GM21360 (cell line): ENCODE data around the gene PLA2G3.
"Not testable (repeated sequence)": the region's sequence is repeated elsewhere in the genome, so short reads cannot be mapped to it uniquely, and the experiment has no call there.

Experiments
- ATAC-seq: cut with Tn5 transposase; IDR thresholded peaks from one replicate; pipeline ENCODE4 v1.9.1; 2021; ENCODE audit warnings: mild to moderate bottlenecking, moderate library complexity; ENCODE audit not compliant: unreplicated experiment

Gene PLA2G3, protein sequence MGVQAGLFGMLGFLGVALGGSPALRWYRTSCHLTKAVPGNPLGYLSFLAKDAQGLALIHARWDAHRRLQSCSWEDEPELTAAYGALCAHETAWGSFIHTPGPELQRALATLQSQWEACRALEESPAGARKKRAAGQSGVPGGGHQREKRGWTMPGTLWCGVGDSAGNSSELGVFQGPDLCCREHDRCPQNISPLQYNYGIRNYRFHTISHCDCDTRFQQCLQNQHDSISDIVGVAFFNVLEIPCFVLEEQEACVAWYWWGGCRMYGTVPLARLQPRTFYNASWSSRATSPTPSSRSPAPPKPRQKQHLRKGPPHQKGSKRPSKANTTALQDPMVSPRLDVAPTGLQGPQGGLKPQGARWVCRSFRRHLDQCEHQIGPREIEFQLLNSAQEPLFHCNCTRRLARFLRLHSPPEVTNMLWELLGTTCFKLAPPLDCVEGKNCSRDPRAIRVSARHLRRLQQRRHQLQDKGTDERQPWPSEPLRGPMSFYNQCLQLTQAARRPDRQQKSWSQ

DNA sequence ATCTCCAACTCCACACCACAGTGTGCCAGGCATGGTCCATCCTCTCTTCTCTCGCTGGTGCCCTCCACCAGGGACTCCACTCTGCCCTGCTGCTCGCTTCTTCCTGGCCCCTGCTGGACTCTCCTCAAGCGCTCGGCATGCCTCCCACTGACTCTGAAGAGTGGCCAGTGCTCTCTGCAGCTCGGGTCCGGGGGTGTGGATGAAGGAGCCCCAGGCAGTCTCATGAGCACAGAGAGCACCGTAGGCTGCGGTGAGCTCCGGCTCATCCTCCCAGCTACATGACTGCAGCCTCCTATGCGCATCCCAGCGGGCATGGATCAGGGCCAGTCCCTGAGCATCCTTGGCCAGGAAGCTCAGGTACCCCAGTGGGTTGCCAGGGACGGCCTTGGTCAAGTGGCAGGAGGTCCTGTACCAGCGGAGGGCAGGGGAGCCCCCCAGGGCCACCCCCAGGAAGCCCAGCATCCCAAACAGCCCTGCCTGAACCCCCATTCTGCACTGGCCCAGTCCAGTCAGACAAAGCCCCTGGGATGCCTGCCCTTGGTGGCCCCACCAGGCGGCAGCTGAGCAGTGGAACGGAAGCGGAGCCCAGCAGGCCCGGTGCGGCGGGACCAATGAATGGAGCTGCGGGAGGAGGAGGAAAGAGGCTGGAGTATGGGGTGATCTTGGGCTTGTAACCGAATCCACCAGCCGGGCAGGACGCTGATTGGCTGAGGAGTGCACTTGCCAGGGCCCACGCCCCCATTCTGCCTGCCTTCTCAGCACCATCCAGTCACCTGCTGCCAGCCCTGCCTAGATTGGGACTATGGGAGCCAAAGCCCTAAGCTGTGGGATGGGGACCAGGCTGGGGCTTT lies at the start of gene PLA2G3:
TSS of gene PLA2G3 (minus strand) at position 643 of the 851 bp plus-strand sequence. CDS start at position 489, 154 bp downstream.
- ATAC-seq, result no peak

DNA sequence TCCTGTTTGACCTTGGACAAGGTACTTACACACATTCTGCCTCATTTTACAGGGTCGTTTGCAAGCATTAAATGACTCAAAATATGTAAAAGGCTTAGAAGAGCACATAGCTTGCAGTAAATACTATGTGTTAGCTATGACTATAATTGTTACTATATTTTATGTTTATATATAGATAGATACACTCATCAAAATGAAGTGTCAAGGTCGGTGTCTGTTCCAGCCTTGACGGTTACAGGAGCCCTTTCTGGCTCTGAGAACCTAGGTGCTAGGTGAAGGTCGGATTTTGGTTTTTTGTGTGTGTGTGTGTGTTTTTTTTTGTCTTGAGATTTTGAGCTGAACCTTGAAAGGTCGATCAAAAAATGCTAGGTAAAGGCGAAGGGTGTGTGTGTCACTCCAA lies 47.3 kb upstream of the PLA2G3 start:
- ATAC-seq, result no peak

- no peak for ATAC-seq
Observed at GRCh38 chr22:31185056-31185455, 44.7 kb upstream of the PLA2G3 start.

DNA sequence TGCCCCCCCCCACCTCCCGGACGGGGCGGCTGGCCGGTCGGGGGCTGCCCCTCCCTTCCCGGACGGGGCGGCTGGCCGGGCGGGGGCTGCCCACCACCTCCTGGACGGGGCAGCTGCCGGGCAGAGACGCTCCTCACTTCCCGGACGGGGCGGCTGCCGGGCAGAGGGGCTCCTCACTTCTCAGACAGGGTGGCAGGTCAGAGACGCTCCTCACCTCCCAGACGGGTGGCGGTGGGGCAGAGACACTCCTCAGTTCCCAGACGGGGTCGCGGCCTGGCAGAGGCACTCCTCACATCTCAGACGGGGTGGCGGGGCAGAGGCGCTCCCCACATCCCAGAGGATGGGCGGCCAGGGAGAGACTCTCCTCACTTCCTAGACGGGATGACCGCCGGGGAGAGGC lies 43.7 kb upstream of the PLA2G3 start:
- no peak for ATAC-seq

- ATAC-seq, result no peak
Observed at GRCh38 chr22:31179345-31179744, 39.0 kb upstream of the PLA2G3 start.

DNA sequence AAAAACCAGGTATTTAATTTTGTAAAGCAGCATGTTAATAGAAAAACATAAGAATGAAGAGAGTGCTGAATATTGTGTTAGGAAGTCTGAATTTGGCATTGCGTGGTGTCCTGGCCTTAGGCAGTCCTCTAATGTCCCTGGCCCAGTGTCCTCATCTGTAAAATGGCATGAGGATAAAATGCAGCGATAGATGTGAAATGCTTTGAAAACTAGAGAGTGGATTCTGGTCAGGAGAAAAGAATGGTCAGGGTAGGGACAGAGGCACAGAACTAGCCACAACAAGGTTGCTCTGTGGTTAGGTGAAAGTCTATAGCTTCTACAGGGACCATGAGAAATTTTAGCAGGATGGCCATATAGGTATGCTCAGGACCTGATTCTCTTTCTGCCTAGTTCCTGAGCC lies 38.6 kb upstream of the PLA2G3 start:
- ATAC-seq, result no peak

- ATAC-seq, result no peak
Observed at GRCh38 chr22:31177420-31178162, 37.3 kb upstream of the PLA2G3 start.

DNA sequence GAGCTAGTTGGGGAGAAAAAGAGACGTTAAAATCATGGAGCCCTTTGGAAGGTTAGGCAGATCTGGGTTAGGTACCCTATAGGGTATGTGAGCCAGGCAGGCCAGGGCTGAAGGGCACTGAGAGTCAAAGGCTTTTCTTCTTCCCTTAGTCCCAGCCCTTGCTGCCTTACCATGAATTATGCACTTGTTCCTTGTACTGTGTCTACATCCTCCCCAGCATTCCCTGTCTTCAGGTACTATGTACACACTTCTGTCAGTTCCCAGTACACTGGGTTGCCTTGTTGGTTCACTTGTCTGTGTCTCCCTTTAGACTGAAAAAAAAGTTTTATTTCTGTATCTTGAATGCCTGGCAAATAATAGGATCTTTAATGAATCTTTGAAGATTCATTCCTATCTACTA lies 36.6 kb upstream of the PLA2G3 start:
- ATAC-seq, result no peak

- no peak for ATAC-seq
Observed at GRCh38 chr22:31173386-31174145, 33.3 kb upstream of the PLA2G3 start.

DNA sequence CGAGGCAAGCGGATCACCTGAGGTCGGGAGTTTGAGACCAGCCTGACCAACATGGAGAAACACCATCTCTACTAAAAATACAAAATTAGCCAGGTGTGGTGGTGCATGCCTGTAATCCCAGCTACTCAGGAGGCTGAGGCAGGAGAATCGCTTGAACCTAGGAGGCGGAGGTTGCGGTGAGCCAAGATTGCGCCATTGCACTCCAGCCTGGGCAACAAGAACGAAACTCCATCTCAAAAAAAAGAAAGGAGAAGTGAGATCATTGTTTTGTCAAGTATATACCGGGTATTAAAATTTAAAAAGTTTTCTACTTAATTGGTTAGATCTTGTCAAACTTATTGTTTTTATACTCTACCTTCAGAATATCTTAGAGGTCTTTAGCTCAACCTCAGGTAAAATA lies 31.4 kb upstream of the PLA2G3 start:
- not testable (repeated sequence) for ATAC-seq

DNA sequence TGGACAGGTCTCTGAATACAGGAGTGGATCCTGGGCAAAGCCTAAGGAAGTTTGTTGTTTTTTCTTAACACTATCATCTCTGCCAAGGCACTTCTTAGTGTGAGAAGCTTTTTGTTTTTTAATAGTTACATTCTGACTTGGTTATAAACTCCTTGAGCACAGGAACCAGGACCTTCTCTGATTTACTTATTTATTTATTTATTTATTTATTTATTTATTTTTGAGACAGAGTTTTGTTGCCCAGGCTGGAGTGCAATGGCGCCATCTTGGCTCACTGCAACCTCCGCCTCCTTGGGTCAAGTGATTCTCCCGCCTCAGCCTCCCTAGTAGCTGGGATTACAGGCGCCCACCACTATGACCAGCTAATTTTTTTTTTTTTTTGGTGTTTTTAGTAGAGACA lies 30.7 kb upstream of the PLA2G3 start:
- ATAC-seq, result no peak

GRCh38 chr22:31162015-31162765 lies 21.9 kb upstream of the PLA2G3 start:
- no peak for ATAC-seq

DNA sequence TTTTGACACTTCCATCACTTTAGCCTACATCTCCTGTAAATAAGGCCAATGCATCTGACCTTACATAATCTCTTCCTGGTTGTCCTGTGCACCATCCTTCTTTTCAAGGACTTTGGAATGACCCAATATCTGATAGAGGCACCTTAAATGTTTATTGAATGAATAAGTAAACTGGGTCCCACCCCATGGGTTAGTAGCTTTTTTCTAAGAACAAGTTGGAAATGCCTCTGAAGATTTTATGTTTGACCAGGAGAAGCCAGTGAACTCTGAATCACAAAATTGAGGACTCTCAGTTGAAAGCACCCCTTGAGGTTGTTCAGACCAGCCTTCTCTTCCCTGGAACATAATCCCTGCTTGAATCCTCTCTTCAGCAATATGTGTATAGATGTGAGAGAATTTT lies 21.1 kb upstream of the PLA2G3 start:
- ATAC-seq, result no peak

DNA sequence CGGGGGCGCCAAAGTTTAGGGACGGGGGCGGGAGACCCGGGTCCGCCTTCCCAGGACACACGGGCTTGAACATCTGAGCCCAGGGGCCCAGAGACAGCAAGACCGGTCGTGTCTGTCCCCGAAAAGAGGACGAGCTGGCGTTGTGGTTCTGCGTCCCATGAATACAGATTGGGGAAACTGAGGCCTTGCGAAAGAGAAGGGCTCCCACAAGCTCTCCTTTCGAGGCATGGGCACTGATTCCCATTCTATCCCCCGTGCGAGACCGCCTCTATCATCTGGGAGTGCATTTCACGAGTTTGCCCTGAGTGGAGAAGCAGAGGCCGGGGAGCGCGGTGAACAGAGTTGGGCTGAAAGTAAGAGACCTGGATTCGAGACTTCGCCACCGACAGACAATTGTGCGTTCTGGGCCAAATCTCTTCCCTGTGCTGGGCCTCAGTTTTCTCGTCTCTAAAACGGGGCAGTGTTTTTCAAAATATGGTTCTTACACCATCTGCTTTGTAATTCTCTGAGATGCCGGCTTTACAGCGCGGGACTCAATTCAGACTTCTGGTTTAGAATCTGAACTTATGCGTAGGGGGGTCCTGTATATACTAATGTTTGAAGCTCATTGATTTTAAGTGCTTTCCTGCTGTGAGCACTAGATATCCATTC lies 20.1 kb upstream of the PLA2G3 start:
- peak; percentile 20 for ATAC-seq

- ATAC-seq, result no peak
Observed at GRCh38 chr22:31155422-31155821, 15.1 kb upstream of the PLA2G3 start.

DNA sequence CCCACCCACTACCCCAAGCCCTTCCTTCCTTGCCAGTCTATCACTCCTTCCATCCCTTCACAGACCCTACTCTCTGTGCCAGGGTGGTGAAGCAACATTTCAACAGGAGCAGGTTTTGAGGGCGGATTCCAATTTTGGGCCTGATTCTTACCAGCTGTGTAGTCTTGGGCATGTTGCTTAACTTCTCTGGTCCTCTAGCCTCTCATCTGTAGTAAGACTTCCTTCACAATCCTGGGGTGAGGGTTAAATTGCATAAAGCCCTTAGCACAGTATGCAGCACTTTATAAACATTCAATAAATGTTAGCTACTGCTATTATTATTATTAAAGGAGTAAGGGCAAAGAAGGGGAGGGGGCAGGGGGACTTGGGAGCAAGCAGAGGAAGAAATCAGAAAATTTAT lies 14.7 kb upstream of the PLA2G3 start:
- no peak for ATAC-seq

DNA sequence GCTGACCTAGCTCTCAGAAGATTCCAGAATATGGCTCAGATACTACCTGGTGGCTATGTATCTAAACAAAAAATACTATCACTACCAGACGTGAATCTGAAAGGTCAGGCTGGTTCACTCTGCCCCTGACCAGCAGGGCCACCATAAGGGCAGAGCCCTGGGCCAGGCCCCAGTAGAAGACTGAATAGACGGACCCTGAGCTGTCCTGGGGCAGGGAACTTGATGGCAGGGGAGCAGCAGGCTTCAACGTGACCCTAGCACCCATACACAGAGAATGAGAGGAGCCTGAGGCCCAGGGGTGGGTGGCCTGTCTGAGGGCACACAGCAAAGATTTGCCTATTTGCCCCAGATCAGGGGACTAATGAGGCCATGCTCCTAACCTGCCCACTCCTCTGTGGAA lies 13.0 kb upstream of the PLA2G3 start:
- no peak for ATAC-seq

DNA sequence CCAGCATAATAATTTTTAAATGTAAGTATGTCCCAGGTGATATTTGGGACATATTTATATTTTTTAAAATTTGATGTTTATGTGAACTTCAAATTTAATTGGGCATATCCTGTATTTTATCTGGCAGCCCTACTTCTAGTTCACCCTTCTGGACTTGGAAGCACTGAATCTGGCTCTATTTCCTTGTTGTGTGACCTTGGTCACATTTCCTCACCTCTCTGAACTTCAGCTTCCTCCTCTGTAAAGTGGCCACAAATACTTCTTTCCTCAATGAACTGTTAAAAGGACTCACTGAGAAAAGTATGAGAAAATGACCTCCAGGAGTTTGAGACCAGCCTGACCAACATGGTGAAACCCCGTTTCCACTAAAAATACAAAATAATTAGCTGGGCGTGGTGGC lies 11.6 kb upstream of the PLA2G3 start:
- no peak for ATAC-seq

GRCh38 chr22:31150615-31151014 lies 10.3 kb upstream of the PLA2G3 start:
- ATAC-seq, result no peak
